Stimulated activated CD4-positive, alpha-beta T cell treated with anti-CD3 and anti-CD28 coated beads, Interleukin-1b, Interleukin-23, amount 100 ng/mL, for 24 hours (primary cell): ENCODE measurements around the gene KLHL25.
"Not testable (repeated sequence)": the region's sequence is repeated elsewhere in the genome, so short reads cannot be mapped to it uniquely, and the experiment has no call there.

ENCODE experiments used
- DNase-seq, 4 experiments: peaks; one replicate each; pipeline ENCODE4 v3.0.0-alpha.2; 2020; ENCODE audit warnings: low read depth in 4 of 4, low spot score in 1 of 4

Gene KLHL25

DNA sequence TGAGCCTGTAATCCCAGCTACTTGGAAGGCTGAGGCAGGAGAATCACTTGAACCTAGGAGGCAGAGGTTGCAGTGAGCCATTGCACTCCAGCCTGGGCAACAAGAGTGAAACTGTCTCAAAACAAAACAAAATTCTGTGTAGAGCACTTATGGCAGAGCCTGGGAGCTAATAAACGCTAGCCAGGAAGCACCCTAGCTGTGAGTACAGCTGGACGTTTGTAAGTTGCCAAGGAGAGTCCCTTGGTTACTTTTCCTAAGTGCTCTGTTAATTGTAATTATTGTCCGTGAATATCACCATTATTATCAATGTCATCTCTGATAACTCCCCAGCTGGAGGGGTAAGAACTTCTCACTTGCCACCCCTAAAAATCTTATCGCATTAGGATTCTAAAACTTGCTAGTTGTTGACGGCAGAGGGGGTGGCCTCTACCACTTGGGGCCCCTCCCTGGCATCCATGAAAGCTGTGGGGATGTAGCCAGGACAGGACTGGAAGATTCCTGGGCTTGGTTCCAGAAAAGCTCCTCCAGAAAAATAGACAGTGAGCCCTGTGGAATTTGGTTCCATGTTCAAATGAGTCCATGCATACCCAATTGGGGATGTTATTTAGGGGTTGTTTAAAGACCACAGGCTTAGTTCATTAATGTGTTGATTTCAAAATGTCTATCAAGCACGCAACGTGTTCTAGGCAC, 9.9 kb upstream of the KLHL25 start:
- DNase-seq = no peak

GRCh38 chr15:85802617-85803016, 7.9 kb upstream of the KLHL25 start:
- not testable (repeated sequence) for DNase-seq

DNA sequence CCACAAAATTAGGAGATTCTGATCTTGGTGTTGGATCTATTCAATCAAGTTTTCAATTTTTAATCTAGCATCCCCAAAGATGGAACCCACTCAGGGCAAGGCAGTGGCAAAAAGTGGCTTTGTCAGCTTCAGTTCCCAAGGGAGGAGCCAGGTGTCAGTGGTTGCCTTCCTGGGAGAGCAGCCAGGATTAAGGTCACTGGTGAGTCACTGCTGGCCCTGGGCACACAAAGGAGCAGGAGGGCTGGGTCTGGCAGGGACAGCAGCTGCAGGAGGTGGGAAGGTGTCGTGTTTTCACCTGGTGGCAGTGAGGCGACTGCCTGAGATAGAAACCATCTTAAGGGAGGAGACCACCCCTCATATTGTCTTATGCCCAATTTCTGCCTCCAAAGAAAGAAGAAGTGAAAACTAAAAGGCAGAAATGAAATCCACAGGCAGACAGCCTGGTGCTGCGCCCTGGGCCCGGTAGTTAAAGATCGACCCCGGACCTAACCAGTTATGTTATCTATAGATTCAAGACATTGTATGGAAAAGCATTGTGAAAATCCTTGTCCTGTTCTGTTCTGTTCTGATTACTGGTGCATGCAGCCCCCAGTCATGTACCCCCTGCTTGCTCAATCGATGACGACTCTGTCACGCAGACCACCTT, 5.9 kb upstream of the KLHL25 start:
- no peak for DNase-seq

- DNase-seq = not testable (repeated sequence)
Measured at GRCh38 chr15:85796371-85796770, 1.6 kb upstream of the KLHL25 start.

DNA sequence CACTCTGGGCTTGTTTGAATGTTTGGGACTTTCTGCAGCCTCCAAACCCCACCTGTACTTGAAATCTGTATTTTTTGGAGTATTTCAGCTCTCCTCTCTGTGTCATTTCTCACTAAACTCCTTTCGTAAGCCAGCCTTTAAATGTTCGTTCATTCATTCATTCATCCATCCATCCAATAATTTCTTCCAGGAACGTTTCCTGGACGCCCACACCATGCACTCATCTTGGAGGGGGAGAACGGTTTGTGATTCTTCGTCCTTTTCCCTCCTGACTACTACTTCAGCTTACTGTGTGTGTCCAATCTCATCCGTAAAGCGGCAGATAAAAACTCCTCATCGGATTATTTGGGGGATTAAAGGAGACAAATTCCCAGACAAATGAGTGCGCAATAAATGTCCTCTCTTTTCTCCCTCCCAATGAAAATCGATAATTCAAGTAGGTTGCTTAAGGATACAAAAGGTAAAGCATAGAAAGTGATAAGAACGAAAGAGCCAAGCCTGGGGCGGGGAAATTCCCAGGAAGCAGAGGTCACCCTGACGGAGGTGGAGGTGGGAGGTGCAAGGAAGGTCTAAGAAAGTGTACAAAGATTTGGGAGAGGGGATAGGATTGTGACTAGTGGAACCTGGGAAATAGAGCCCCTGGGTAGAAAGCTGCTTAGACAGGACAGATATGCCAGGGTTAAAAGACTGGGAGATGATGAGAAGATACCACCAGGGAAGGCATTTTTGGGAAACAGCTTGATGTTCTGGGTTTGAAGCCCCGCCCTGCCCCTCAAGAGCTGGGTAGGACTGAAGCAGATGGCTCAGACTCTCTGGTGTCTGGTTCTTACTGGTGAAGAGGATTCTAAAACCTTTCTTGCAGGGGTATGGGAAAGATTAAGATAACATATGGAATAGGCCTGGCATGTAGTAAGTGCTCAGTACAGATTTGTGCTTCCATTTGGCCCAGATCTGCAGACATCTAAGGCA, 896 bp upstream of the KLHL25 start:
- DNase-seq = no peak

GRCh38 chr15:85793641-85794597, 806 bp downstream of the KLHL25 start:
- peak in 1 of 4 experiments; percentile 11 for DNase-seq

DNA sequence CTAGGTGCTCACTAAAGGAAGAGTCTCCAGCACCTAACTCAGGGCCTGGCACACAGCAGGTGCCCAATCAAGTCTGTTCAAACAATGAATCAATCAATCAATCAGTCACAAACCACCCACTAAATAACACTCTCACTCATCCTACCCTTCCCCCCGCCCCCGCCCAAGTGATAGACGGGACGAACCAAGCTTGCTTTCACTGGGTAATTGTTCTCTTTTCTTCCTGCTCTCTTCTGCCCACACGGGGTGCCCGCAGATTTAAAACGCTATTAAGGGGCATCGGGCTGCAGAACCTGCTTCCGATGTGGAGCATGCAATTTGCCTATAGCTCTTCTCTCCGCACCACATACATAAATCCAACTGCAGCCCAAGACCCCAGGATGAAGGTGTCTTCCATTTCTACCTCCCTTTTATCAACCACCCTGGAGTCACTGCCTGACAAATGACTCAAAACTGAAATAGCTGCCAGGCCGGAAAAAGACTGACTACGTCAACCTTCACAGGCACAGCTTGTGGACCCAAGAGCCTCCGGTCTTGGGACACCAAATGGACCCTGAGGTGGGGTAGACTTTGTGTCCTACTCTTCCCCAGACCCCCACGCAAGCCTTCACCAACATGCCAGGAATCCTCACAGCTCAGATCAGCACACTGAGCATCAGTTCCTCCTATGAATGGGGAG, 1.7 kb downstream of the KLHL25 start:
- DNase-seq = no peak

DNA sequence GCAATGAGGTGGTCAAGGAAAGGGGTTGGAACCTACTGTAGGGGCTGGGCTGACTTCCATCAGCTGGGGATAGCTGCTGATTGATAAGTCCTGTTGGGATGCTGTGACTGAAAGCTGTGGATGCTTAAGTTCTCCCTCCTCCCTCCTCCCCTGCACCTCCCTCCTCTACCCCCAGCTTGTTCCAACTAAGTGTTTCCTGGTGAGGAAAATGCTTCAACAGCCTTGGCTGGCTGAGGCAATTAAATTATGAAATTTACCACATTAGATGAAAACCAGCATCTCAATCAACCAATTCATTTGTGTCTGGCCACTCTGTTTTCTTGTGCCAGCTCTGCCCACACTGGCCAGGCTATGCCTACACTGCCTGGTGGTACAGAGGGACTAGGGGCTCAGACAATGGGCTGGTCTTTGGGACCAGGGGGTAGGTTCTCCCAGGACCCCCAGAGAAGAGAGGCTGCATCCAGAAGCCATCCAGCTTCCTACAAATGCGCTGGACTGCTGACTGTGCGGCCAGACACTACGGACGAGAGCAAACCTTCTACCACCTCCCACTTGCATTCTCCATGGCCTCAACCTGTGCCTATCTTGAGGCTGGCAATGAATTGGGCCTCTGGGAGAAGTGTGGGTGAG, 2.5 kb downstream of the KLHL25 start:
- no peak for DNase-seq

GRCh38 chr15:85789496-85789875, 5.2 kb downstream of the KLHL25 start:
- no peak for DNase-seq

DNA sequence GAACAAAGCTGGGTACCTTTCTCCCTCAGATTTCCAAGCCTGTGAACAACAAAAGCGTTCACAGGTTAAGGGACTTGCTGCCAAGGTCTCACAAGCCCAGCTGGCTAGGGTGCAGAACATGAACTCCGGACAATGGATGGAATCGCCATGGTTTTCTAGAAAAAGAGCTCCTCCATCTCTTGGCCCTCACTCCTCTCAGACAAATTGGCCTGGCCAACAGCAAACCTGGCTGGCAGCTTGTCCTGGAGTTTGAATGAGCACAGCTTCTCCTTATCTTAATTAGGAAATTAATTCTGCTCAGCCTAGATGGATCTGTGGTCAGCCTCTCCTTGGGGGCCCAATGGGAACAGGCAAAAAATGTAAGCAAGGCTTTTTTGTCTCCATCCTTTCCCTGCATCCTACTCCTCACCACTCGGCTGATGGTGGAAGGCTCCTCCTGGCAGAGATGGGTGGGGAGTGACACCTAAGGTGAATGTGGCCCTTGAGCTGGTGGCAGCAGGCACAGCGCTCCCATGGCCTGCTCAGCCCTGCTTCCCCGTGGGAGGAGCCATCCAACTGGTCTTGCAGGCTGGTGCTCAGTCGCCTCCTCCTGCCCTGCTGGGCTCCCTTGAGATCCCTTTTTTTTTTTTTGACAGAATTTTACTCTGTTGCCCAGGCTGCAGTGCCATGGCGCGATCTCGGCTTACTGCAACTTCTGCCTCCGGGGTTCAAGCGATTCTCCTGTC, 5.8 kb downstream of the KLHL25 start:
- no peak for DNase-seq

DNA sequence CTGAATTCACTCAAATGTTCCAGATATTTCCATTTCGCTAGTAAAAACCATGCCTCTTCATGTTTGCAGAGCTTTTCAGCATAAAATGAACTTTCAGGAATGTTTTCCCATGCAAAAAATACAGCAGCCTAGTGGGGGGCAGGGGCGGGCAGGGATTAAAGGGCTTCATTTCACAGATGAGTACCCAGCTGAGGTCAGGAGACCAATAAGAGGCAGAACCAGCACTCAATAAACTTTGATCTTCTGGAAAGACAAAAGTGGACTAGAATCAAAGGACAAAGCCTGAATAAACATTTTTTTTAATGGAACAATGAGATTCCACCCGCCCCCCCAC, 8.0 kb downstream of the KLHL25 start:
- DNase-seq = no peak

- DNase-seq = no peak
Measured at GRCh38 chr15:85785887-85786780, 8.6 kb downstream of the KLHL25 start.

- DNase-seq = no peak
Measured at GRCh38 chr15:85782064-85782463, 12.7 kb downstream of the KLHL25 start.

DNA sequence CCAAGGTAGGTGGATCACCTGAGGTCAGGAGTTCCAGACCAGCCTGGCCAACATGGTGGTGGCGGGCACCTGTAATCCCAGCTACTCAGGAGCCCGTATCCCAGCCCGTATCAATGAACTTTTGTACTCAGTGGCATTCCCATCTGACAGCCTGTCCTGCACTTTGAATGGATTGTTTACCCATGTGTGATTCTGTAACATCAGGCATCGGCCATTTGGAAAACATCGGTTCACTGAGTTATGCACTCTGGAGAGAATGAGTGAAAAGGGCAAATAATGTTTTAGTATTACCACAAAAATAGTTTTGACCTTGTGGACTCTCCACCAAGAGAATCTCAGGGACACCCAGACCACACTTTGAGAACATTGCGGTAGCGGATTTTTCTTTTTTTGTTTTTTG, 13.6 kb downstream of the KLHL25 start:
- no peak for DNase-seq

GRCh38 chr15:85780225-85780985, 14.3 kb downstream of the KLHL25 start:
- DNase-seq = no peak

DNA sequence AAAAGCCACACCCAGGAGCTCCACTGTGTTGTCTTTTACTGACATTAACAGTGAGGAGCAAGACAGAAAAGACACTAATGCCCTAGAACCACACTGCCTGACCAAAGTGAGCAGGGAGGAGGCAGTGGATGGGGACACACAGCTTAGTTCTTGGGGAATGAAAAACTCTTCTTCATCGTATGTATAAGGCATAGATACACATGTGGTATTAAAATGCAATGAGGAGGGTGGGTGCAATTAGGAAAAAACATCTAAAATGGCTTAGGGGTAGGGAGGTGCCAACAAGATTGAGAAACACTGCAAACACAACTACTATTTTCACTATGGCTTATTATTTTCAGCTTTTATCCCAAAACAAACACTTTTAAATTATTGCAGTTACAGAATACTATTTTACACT, 15.5 kb downstream of the KLHL25 start:
- no peak for DNase-seq

GRCh38 chr15:85778107-85778776, 16.5 kb downstream of the KLHL25 start:
- DNase-seq = no peak
